Fibroblast of mammary gland (primary cell): ENCODE results near the gene PCYT2.

Experiments
- DNase-seq: peaks from one replicate; pipeline ENCODE4 v3.0.0-alpha.2; 2010; ENCODE audit warnings: low read depth
- H3K4me3 ChIP-seq: 2 replicates; pipeline ENCODE4 v1.5.1; 2011; ENCODE audit warnings: low read depth, mild to moderate bottlenecking, low read length, moderate library complexity; ENCODE audit not compliant: control insufficient read depth
- TF ChIP-seq, protein P1 (sequence below): conservative IDR thresholded peaks from 2 replicates; pipeline ENCODE4 v1.5.1; 2011; ENCODE audit warnings: low read depth, low read length, inconsistent platforms; ENCODE audit not compliant: control insufficient read depth, insufficient read depth

The PCYT2 gene

GRCh38 chr17:81952792-81953228 is 41.6 kb upstream of the PCYT2 start:
- TF ChIP-seq, protein P1, sequence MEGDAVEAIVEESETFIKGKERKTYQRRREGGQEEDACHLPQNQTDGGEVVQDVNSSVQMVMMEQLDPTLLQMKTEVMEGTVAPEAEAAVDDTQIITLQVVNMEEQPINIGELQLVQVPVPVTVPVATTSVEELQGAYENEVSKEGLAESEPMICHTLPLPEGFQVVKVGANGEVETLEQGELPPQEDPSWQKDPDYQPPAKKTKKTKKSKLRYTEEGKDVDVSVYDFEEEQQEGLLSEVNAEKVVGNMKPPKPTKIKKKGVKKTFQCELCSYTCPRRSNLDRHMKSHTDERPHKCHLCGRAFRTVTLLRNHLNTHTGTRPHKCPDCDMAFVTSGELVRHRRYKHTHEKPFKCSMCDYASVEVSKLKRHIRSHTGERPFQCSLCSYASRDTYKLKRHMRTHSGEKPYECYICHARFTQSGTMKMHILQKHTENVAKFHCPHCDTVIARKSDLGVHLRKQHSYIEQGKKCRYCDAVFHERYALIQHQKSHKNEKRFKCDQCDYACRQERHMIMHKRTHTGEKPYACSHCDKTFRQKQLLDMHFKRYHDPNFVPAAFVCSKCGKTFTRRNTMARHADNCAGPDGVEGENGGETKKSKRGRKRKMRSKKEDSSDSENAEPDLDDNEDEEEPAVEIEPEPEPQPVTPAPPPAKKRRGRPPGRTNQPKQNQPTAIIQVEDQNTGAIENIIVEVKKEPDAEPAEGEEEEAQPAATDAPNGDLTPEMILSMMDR, result no peak
- no peak for DNase-seq
- H3K4me3 ChIP-seq, result no peak overlapping the region

GRCh38 chr17:81951785-81952684 is 40.8 kb upstream of the PCYT2 start:
- no peak for DNase-seq
- TF ChIP-seq, protein P1, result no peak
- no peak overlapping the region for H3K4me3 ChIP-seq

- H3K4me3 ChIP-seq, result no peak overlapping the region
- TF ChIP-seq, protein P1, result no peak
- no peak for DNase-seq
Observed at GRCh38 chr17:81950501-81950900, 39.3 kb upstream of the PCYT2 start.

DNA sequence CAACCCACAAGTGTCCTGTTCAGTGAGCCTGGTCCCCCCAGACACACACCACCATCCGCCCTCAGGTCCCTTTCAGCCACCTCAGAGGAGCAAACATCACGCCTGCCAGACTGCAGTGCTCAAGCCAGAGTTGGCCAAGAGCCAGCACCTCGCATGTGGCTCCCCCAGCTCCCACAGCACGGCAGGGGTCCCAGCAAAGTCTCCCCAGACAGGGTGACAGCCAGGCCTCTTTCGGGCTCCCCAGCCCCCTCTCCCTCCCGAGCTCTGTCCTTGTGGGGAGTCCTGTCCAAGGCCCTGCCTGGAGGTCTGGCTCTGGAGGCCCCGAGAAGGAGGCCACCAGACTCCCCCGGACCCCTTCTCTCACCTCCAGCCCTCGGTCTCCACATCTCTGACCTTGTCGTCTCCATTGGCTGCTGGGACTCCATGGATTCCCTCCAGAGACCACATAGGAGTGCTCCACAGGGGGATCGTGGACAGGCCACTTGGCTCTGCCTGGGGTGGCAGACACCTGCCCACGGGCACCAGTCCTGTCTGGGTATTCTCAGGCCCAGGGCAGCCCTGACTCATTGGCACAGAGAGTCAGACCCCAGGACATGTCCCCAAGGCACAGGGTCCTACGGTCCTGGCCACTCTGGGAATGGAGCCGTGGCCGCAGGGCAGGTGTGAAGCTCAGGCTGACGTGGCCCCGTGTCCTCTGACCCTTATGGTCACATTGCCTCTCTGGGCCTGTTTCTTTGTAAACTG is 37.6 kb upstream of the PCYT2 start:
- TF ChIP-seq, protein P1, result no peak
- DNase-seq, result no peak
- no peak overlapping the region for H3K4me3 ChIP-seq

DNA sequence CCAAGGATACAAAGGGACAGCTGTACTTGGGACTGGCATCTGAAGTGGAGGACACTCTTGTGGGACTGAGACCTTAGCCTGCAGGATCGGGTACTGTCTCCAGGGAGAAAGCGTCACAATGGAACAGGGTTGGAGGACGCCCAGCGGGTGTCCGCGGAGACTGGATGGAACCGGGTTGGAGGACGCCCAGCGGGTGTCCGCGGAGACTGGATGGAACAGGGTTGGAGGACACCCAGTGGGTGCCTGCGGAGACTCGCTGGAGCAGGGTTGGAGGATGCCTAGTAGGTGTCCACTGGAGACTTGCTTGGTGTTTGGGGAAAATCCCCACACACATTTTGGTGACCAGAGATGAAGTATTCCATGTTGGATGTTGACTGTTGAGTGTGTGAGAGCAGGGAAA is 36.0 kb upstream of the PCYT2 start, which contains the start of gene MYADML2:
TSS of gene MYADML2 (minus strand) at position 45 of the 400 bp plus-strand sequence. CDS start 5,492 bp downstream, outside the sequence.
- no peak for DNase-seq
- TF ChIP-seq, protein P1, result no peak

GRCh38 chr17:81944858-81945257 is 33.7 kb upstream of the PCYT2 start:
- no peak for DNase-seq
- TF ChIP-seq, protein P1, result no peak

More for the DNA sequence above, 36.0 kb upstream of the PCYT2 start, which contains the start of gene MYADML2:
- no peak within 1 kb of the TSS for H3K4me3 ChIP-seq

More at GRCh38 chr17:81944858-81945257, 33.7 kb upstream of the PCYT2 start:
- no peak overlapping the region for H3K4me3 ChIP-seq
